ENCODE results near the gene COQ7.
A peak's percentile ranks its signal among the peaks of the same experiment; 100 is the strongest.

The COQ7 gene

DNA sequence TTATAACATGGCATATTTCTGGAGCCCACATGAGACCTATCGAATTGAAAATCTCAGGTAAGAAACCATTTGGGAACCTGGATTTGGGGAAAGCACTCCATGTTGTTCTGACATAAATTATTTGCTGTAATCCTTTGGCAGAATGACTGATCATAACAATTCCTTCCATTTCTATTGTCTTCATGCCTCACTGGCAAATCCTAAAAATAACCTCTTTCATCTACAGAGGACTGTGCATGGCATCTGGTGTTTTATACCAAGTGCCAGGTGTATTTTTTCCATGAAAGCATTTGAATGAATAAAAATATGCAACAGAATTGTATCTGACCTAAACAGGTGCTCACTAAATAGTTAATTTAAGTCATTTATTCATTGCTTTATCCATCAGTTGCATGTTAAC lies 33.7 kb upstream of the COQ7 start:
- no peak for DNase-seq (ENCODE audit: low read depth)
- H3K4me3 ChIP-seq (ENCODE audit: control insufficient read depth, low read depth, low read length): no peak overlapping the region
- TF ChIP-seq CTCF (IDR thresholded peaks at IDR 0.05; ENCODE audit: control insufficient read depth, insufficient read depth, low read depth, low read length, missing control alignments): no peak

- DNase-seq (ENCODE audit: low read depth): no peak
- H3K4me3 ChIP-seq (ENCODE audit: control insufficient read depth, low read depth, low read length): no peak overlapping the region
- no peak for TF ChIP-seq CTCF (IDR thresholded peaks at IDR 0.05; ENCODE audit: control insufficient read depth, insufficient read depth, low read depth, low read length, missing control alignments)
These were observed 27.0 kb upstream of the COQ7 start for GRCh38 chr16:19040400-19040799.

GRCh38 chr16:19044769-19045168 lies 22.6 kb upstream of the COQ7 start:
- no peak for TF ChIP-seq CTCF (IDR thresholded peaks at IDR 0.05; ENCODE audit: control insufficient read depth, insufficient read depth, low read depth, low read length, missing control alignments)
- no peak overlapping the region for H3K4me3 ChIP-seq (ENCODE audit: control insufficient read depth, low read depth, low read length)
- no peak for DNase-seq (ENCODE audit: low read depth)

DNA sequence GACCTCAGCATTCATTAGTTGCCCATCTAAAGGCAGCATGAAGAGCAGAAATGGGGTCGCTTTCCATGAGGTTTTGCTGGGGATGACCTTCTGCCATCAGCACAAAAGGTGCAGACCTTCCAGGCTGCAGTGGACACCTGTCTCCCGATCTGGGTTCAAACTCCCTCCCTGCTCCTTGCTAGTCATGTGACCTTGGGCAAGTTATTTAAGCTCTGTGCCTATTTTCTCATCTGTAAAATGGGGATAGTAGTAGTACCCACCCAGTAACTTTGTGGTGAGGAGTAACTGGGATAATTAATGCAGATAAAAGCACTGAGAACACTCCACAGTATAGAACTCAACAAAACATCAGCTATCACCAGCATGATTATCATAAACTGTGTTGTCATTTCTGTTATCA lies 21.4 kb upstream of the COQ7 start:
- TF ChIP-seq CTCF (IDR thresholded peaks at IDR 0.05; ENCODE audit: control insufficient read depth, insufficient read depth, low read depth, low read length, missing control alignments): no peak
- DNase-seq (ENCODE audit: low read depth): no peak

DNA sequence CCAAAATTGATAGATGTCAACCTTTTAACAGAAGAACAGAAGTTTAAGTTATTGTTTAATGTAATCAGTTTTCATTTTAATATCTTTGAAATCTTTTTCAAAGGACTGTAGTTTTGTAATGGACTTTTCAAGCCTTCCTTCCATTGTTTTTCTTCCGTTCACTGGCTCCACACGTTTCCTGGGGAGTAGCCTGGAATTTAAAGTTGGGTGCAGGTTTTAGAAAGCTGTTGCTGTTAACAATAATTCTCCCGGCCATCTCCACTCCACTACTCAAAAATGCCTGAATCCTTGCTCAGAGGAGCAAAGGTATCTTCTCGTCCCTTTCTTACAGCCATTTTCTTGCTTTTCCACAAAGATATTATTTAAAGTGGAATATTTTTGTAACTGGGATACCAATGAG lies 4.7 kb upstream of the COQ7 start:
- DNase-seq (ENCODE audit: low read depth): no peak
- no peak for TF ChIP-seq CTCF (IDR thresholded peaks at IDR 0.05; ENCODE audit: control insufficient read depth, insufficient read depth, low read depth, low read length, missing control alignments)
- H3K4me3 ChIP-seq (ENCODE audit: control insufficient read depth, low read depth, low read length): no peak overlapping the region

More for the DNA sequence above, 21.4 kb upstream of the COQ7 start:
- no peak overlapping the region for H3K4me3 ChIP-seq (ENCODE audit: control insufficient read depth, low read depth, low read length)

DNA sequence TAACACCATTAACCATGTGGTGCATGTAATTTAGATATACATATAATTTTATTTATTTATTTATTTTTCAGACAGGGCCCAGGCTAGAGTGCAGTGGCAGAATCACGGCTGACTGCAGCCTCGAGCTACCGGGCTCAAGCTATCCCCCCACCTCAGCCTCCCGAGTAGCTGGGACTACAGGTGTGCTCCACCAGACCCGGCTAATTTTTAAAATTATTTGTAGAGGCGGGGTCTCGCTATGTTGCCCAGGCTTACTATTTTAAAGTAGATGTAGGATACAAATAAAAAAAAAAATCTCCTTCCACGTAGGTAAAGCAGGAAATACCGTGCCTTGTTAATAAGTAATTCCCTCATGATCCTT lies 446 bp upstream of the COQ7 start:
- DNase-seq (ENCODE audit: low read depth): no peak
- TF ChIP-seq CTCF (IDR thresholded peaks at IDR 0.05; ENCODE audit: control insufficient read depth, insufficient read depth, low read depth, low read length, missing control alignments): no peak
- no peak overlapping the region for H3K4me3 ChIP-seq (ENCODE audit: control insufficient read depth, low read depth, low read length)

DNA sequence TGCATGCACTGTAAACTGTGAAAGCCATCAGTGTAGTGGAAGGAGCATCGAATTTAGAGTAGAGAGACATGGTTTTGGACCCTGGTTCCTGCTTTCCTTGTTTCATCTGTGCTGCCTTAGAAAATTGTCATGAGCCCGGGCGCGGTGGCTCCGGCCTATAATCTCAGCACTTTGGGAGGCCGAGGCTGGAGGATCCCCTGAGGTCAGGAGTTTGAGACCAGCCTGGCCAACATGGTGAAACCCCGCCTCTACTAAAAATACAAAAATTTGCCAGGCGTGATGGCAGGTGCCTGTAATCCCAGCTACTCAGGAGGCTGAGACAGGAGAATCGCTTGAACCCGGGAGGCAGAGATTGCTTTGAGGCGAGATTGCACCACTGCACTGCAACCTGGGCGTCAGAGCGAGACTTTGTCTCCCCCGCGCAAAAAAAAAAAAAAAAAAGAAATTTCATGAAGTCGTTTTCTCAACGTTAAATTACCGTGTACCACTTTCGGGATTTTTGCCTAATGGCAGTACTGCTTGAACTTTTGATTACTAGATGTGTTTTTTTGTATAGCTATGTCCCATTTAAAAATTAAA lies 912 bp downstream of the COQ7 start:
- peak overlapping the region; percentile 83 for H3K4me3 ChIP-seq (ENCODE audit: control insufficient read depth, low read depth, low read length)
- DNase-seq (ENCODE audit: low read depth): no peak
- no peak for TF ChIP-seq CTCF (IDR thresholded peaks at IDR 0.05; ENCODE audit: control insufficient read depth, insufficient read depth, low read depth, low read length, missing control alignments)
